Measurements from ENCODE around the gene SLC25A23. TPM values are rescaled to one million over a fixed set of nuclear protein-coding genes. Genes with fewer than 3 reads are reported as not detected.

Gene SLC25A23
- total and polyA plus RNA-seq, 9 of the 15 experiments (the other 6 are each of a cell fraction or from before 2014, with no cell fraction given), result 6.1 to 72.0 (median 26.6) TPM

GRCh38 chr19:6424939-6425731, 34.5 kb downstream of the SLC25A23 start (continued):
- TF ChIP-seq IRF9 (tag; IDR thresholded peaks at IDR 0.05) (peak; percentile 70; the same call in 1 of the 2 replicates), GTF3C2 (IDR thresholded peaks at IDR 0.05; ENCODE audit: borderline replicate concordance, extremely low read depth, insufficient read length) (no peak), POLR3G (IDR thresholded peaks at IDR 0.05; ENCODE audit: extremely low read depth, insufficient read length, insufficient replicate concordance) (no peak), ZNF133 (CRISPR knock-in tag; IDR thresholded peaks at IDR 0.05) (no peak), KLF13 (tag; IDR thresholded peaks at IDR 0.05; ENCODE audit: borderline replicate concordance, low read depth) (peak; percentile 85; the same call in 1 of the 2 replicates), SMAD3 (CRISPR knock-in tag; conservative IDR thresholded peaks at IDR 0.05) (peak; percentile 71; the same call in 1 of the 2 replicates), NFATC3 (IDR thresholded peaks at IDR 0.05) (no peak), ARID3A (IDR thresholded peaks at IDR 0.05; ENCODE audit: borderline replicate concordance, low read depth, low read length) (peak; percentile 95), TFE3 (CRISPR knock-in tag; IDR thresholded peaks at IDR 0.05) (peak; percentile 93), ZNF407 (IDR thresholded peaks at IDR 0.05; ENCODE audit: low read depth) (no peak)

All from K562 (cell line).